Activated T-cell treated with anti-CD3 and anti-CD28 coated beads, Interleukin-2, amount 50 U/mL, for 24 hours (primary cell): ENCODE data around the gene CIAO3.
A peak's percentile ranks its signal among the peaks of the same experiment; 100 is the strongest.
"Not testable (repeated sequence)": the region's sequence is repeated elsewhere in the genome, so short reads cannot be mapped to it uniquely, and the experiment has no call there.

ENCODE experiments used
- DNase-seq: peaks from one replicate; pipeline ENCODE4 v3.0.0-alpha.2; 2020
- H3K27ac Mint-ChIP-seq: 2 replicates; pipeline ENCODE4 v1.8.0; 2020; ENCODE audit warnings: mild to moderate bottlenecking, mixed read lengths
- H3K27me3 Mint-ChIP-seq: 2 replicates; pipeline ENCODE4 v1.8.0; 2020; ENCODE audit warnings: mixed read lengths
- H3K36me3 Mint-ChIP-seq: 2 replicates; pipeline ENCODE4 v1.8.0; 2020; ENCODE audit warnings: low read depth, mixed read lengths
- H3K4me1 Mint-ChIP-seq: 2 replicates; pipeline ENCODE4 v1.8.0; 2020; ENCODE audit warnings: low read depth, mixed read lengths
- H3K4me3 Mint-ChIP-seq: 2 replicates; pipeline ENCODE4 v1.8.0; 2020; ENCODE audit warnings: mild to moderate bottlenecking, moderate library complexity, mixed read lengths
- H3K9me3 Mint-ChIP-seq: 2 replicates; pipeline ENCODE4 v1.8.0; 2020; ENCODE audit warnings: mixed read lengths

CIAO3 gene

DNA sequence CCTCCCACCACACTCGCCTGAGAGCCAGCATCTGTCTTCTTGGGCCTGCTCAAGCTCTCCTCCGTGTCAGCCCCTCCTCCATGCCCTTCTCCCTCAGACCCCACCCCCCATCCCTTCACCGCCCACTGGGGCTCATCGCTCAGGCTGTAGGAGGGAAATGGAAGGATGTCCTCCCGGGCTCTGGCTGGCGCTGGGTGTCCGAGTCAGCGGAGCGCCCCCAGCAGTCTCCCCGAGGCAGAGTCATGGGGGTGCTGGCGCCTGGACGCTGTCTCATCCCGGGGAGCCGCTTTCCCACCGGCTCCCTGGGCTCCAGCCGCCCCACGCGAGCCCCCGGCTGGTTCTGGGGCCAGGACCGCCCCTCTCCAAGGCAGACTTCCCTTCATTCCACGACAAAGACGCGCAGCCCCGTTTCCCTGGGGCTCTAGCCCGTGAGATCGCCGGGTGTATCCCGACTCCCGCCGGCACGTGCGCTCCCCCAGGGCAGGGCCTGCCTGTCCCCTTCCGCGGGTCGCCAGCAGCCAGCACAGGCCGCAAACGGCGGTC lies 20.3 kb downstream of the CIAO3 start:
- peak; percentile 75 for DNase-seq
- Mint-ChIP-seq H3K9me3 (no peaks in the 10 kb centered on the region), H3K27ac (peak overlapping the region; percentile 89), H3K4me1 (peaks cover 29% of the 10 kb centered on the region), H3K27me3 (peaks cover 3% of the 10 kb centered on the region), H3K36me3 (peaks cover 12% of the 10 kb centered on the region), H3K4me3 (peak overlapping the region; percentile 85)

GRCh38 chr16:719815-720446 lies 20.9 kb downstream of the CIAO3 start:
- Mint-ChIP-seq H3K27ac (peak overlapping the region; percentile 89), H3K9me3 (no peaks in the 10 kb centered on the region)
- no peak for DNase-seq

DNA sequence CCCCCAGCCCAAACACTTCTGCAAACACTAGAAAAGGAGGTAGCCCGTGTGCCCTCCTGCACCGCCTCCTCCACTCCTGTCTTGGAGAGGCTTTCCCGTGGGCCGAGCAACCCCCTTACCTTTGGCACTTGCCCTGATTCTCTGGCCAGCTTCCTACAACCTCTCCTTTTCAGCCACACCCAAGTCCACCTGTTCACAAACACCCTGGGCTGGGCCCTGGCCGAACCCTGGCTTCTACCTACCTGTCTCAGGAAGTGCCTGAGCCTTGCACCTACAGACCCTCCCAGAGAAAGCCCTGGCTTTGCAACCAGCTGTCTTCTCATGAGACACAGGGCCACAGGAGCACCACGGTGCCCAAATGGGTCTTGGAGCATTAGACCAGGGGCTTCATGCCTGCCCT lies 21.9 kb downstream of the CIAO3 start:
- H3K9me3 Mint-ChIP-seq: no peaks in the 10 kb centered on the region
- H3K36me3 Mint-ChIP-seq: peaks cover 12% of the 10 kb centered on the region
- H3K4me3 Mint-ChIP-seq: peak overlapping the region; percentile 85
- peaks cover 29% of the 10 kb centered on the region for H3K4me1 Mint-ChIP-seq
- DNase-seq: no peak
- peak overlapping the region; percentile 47 for H3K27ac Mint-ChIP-seq
- H3K27me3 Mint-ChIP-seq: peaks cover 7% of the 10 kb centered on the region

More at GRCh38 chr16:719815-720446, 20.9 kb downstream of the CIAO3 start:
- Mint-ChIP-seq H3K27me3 (peaks cover 3% of the 10 kb centered on the region), H3K36me3 (peaks cover 12% of the 10 kb centered on the region), H3K4me1 (peaks cover 29% of the 10 kb centered on the region), H3K4me3 (peak overlapping the region; percentile 85)

DNA sequence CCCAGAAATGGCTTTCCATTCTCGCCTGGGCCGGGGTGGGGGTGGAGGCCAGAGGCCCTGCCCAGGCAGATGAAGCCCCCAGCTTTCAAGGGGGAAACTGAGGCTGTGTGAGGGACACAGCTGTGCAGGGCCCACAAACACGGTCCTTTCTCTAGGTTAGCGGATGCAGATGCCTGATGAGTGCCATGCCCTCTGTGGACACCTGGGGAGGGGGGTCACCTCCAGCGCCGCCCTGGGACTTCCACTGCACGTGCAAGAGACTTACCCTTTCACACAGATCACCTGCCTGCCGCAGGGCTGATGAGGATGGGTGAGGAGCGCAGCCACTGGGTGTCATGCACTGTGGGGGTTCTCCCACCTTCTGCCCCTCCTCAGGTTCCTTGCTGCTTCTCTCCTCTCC lies 22.4 kb downstream of the CIAO3 start:
- Mint-ChIP-seq H3K4me3 (no peak overlapping the region), H3K27me3 (peaks cover 11% of the 10 kb centered on the region), H3K9me3 (no peaks in the 10 kb centered on the region), H3K36me3 (peaks cover 8% of the 10 kb centered on the region), H3K4me1 (peaks cover 29% of the 10 kb centered on the region), H3K27ac (no peak overlapping the region)
- DNase-seq: no peak

- Mint-ChIP-seq H3K27ac (no peak overlapping the region), H3K36me3 (peaks cover 4% of the 10 kb centered on the region), H3K4me1 (peaks cover 28% of the 10 kb centered on the region), H3K4me3 (no peak overlapping the region), H3K27me3 (peaks cover 15% of the 10 kb centered on the region), H3K9me3 (no peaks in the 10 kb centered on the region)
- no peak for DNase-seq
Observed at GRCh38 chr16:717450-718245, 23.1 kb downstream of the CIAO3 start.

- H3K36me3 Mint-ChIP-seq: peaks cover 2% of the 10 kb centered on the region
- H3K4me1 Mint-ChIP-seq: peaks cover 24% of the 10 kb centered on the region
- no peaks in the 10 kb centered on the region for H3K9me3 Mint-ChIP-seq
- peaks cover 17% of the 10 kb centered on the region for H3K27me3 Mint-ChIP-seq
- peak overlapping the region; percentile 73 for H3K4me3 Mint-ChIP-seq
- no peak for DNase-seq
- no peak overlapping the region for H3K27ac Mint-ChIP-seq
Observed at GRCh38 chr16:716768-717325, 23.9 kb downstream of the CIAO3 start.

DNA sequence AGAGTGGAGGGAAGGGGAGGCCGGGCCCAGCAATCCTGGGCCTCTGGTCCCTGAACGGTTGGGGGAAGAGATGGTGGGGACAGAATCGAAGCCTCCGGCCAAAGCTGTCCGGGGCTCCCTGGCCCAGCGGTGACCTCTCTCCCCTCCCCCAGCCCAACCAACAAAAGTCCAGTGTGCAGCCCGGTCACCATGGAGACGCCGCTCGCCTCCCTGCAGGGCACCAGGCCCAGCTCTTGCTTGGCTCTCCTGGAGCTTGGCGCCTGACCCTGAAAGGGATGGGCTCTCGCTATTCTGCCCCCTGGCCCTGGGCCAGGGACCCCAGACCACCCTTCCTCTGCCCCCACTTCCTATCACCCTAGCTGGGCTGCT lies 24.6 kb downstream of the CIAO3 start:
- Mint-ChIP-seq H3K36me3 (peaks cover 2% of the 10 kb centered on the region), H3K27ac (no peak overlapping the region), H3K27me3 (peaks cover 18% of the 10 kb centered on the region), H3K9me3 (no peaks in the 10 kb centered on the region), H3K4me1 (peaks cover 24% of the 10 kb centered on the region), H3K4me3 (peak overlapping the region; percentile 73)
- no peak for DNase-seq

DNA sequence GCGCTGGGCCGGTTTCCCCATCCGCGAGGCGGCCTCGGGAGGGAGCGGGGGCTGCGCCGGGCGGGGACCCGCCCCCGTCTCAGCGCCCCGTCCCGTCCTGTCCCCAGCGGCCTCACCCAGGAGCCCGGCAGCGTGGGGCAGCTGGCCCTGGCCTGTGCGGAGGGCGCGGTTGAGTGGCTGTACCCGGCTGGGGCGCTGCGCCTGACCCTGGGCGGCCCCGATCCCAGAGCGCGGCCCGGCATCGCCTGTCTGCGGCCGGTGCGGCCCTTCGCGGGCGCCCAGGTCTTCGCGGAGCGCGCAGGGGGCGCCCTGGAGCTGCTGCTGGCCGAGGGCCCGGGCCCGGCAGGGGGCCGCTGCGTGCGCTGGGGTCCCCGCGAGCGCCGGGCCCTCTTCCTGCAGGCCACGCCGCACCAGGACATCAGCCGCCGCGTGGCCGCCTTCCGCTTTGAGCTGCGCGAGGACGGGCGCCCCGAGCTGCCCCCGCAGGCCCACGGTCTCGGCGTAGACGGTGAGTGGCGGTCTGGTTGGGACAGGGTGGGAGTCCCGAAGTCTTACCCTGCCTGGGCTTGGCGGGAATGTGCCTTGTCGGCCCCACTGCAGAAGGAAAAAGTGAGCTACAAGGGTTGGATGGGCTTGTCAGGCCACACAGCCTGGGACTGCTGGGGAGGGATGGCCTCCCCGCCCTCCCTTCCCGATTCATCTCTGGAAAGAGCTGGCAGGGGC lies 25.2 kb downstream of the CIAO3 start:
- no peak overlapping the region for H3K27ac Mint-ChIP-seq
- H3K36me3 Mint-ChIP-seq: peaks cover 2% of the 10 kb centered on the region
- no peaks in the 10 kb centered on the region for H3K9me3 Mint-ChIP-seq
- peak; percentile 72 for DNase-seq
- H3K4me1 Mint-ChIP-seq: peaks cover 24% of the 10 kb centered on the region
- H3K27me3 Mint-ChIP-seq: peaks cover 24% of the 10 kb centered on the region
- H3K4me3 Mint-ChIP-seq: peak overlapping the region; percentile 73

DNA sequence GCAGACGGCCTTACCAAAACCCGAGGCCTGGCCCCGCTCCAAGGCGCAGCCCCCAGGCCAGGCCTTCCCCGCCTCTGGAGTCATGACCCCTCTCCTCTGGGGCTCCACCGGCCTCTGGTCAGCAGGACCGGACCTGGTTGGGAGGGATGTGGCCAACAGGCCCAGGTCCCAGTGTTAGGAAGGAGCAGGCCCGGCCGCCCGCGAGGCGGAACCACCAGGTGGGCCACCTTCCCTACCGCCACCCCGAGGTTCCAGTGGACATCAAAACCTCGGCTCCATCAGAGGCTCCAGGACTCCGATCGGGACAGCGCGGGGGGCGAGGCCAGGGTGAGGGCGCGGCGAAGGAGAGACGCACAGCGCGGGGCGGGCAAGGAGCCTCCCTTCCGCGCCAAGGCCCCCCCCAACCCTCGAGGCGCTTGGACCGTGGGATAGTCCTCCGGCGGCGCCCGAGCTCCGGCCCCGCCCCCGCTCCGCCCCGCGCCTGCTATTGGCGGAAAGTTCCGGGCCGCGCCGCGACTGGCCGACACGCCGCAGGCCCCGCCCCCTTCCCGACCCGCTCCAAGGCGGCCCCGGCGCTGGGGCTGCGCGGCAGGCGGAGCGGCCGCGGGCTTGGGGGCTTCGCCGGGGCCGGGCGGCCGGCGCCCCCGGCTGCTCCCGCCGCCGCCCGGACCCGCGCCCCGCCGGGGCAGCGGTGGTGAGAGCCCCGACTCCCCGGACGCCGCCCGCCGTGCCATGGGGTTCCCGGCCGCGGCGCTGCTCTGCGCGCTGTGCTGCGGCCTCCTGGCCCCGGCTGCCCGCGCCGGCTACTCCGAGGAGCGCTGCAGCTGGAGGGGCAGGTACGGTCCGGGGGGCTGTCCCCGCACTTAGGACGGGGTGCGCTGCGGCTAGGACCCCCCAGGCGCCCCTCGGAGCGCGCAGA lies 26.0 kb downstream of the CIAO3 start, which contains the start of gene METRN:
Gene METRN, plus strand, starts transcription at position 561 of the 919 bp plus-strand sequence. Its CDS starts 172 bp downstream, at position 733.
- Mint-ChIP-seq H3K4me1 (peaks cover 18% of the 10 kb centered on the region), H3K36me3 (no peaks in the 10 kb centered on the region), H3K4me3 (peak within 1 kb of the TSS; percentile 73), H3K9me3 (no peaks in the 10 kb centered on the region), H3K27me3 (peaks cover 32% of the 10 kb centered on the region), H3K27ac (no peak within 1 kb of the TSS)
- peak; percentile 94 for DNase-seq

DNA sequence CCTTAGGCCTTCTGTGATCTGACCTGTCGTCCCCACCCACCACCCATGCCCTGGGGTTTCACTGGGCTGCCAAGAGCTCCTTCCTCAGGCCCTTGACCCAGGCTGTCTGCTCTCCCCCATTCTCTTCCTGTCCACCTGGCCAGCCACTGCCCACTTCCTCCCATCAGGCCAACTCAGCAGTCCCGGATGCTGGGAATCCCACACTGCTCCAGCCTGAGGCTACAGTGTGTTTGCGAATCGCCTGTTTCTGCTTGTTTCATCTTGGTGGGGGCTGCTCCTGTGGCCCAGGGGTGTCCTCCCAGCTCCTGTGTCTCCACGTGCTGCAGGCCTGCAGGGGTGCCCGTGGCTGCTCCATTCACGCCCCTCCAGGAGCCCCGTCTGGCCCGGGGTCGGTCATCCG lies 26.7 kb downstream of the CIAO3 start:
- H3K27ac Mint-ChIP-seq: no peak overlapping the region
- no peak overlapping the region for H3K4me3 Mint-ChIP-seq
- no peak for DNase-seq
- peaks cover 39% of the 10 kb centered on the region for H3K27me3 Mint-ChIP-seq
- H3K9me3 Mint-ChIP-seq: no peaks in the 10 kb centered on the region
- peaks cover 11% of the 10 kb centered on the region for H3K4me1 Mint-ChIP-seq
- no peaks in the 10 kb centered on the region for H3K36me3 Mint-ChIP-seq

- H3K9me3 Mint-ChIP-seq, H3K4me1 Mint-ChIP-seq, H3K36me3 Mint-ChIP-seq, H3K27ac Mint-ChIP-seq, H3K4me3 Mint-ChIP-seq: not testable (repeated sequence)
- peaks cover 52% of the 10 kb centered on the region for H3K27me3 Mint-ChIP-seq
- DNase-seq: peak; percentile 72
Observed at GRCh38 chr16:712740-713250, 28.0 kb downstream of the CIAO3 start.

DNA sequence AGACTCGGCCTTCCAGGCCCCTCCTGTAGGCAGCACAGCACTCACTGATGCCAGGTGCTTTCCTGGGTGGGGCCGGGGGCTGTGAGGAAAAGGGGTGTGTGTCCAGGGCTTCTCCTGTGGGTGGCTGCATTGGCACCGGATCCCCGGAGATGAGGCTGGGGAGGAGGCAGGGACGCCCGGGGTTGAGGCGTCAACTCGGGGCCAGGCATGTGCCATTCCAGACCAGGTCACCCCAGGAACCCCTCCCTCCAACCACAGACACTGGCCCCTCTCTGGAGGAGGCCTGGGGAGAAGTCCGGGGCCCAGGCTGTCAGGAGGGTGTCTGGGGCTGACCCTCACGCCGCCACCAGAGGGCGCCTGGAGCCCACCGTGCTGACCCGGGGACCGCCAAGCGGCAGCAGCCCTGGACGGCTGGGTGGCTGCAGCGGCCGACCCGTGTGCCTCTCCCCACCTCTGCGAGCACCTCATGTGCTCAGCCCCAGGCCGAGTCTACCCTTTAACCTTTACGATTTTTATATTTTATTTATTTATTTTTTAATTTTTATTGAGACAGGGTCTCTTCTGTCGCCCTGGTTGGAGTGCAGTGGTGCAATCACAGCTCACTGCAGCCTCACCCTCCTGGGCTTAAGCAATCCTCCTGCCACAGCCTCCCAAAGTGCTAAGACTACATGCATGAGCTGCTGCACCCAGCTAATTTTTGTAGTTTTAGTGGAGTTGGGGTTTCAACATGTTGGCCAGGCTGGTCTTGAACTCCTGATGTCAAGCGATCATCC lies 29.1 kb downstream of the CIAO3 start:
- H3K4me3 Mint-ChIP-seq: no peak overlapping the region
- H3K27ac Mint-ChIP-seq: no peak overlapping the region
- peaks cover 6% of the 10 kb centered on the region for H3K4me1 Mint-ChIP-seq
- H3K36me3 Mint-ChIP-seq: no peaks in the 10 kb centered on the region
- H3K9me3 Mint-ChIP-seq: no peaks in the 10 kb centered on the region
- DNase-seq: peak; percentile 88
- H3K27me3 Mint-ChIP-seq: peaks cover 61% of the 10 kb centered on the region

DNA sequence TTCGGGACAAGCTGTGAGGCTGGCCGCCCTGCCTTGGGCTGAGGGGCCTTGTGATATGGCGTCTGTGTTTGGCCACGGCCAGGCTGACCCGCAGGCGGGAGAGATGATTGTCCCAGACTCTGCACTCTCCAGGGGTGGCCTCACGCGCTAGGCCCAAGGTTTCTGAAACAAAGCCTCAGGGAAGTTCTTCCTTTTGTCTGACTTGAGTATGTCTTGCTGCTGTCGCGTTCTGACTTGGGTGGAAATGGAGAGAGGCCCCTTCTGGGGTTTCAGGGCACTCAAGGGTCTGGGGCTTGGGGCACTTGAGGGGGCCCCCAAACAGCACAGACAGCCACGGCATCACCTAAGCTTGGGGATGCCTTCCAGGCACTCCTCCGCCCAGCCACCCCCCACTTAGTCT lies 29.7 kb downstream of the CIAO3 start:
- no peaks in the 10 kb centered on the region for H3K36me3 Mint-ChIP-seq
- H3K4me3 Mint-ChIP-seq: no peak overlapping the region
- DNase-seq: no peak
- H3K27ac Mint-ChIP-seq: no peak overlapping the region
- H3K9me3 Mint-ChIP-seq: no peaks in the 10 kb centered on the region
- H3K4me1 Mint-ChIP-seq: peaks cover 4% of the 10 kb centered on the region
- peaks cover 64% of the 10 kb centered on the region for H3K27me3 Mint-ChIP-seq
